GM12878 (cell line): ENCODE data around the gene GAGE13. TPM values are rescaled to one million over a fixed set of nuclear protein-coding genes. Genes with fewer than 3 reads are reported as not detected.

Experiments
- KLF5 ChIP-seq: fragments of 450-650 bp; IDR thresholded peaks from 2 replicates; pipeline ENCODE4 v1.6.1; 2014; ENCODE audit warnings: mild to moderate bottlenecking; ENCODE audit not compliant: partially characterized antibody
- NR2C2 ChIP-seq: IDR thresholded peaks from 2 replicates; pipeline ENCODE4 v1.6.1; 2011; ENCODE audit warnings: borderline replicate concordance, low read depth; ENCODE audit not compliant: control insufficient read depth, insufficient read length
- SUZ12 ChIP-seq: fragments of 200-600 bp; sonication (generic); IDR thresholded peaks from one replicate; pipeline ENCODE4 v1.6.1; 2018; ENCODE audit warnings: antibody characterized with exemption, mild to moderate bottlenecking; ENCODE audit not compliant: unreplicated experiment
- TCF12 ChIP-seq: IDR thresholded peaks from 2 replicates; pipeline ENCODE4 v1.6.1; 2011; ENCODE audit warnings: low read depth, mild to moderate bottlenecking, low read length
- ZZZ3 ChIP-seq: IDR thresholded peaks from 2 replicates; pipeline ENCODE4 v1.6.1; 2011; ENCODE audit warnings: low read depth; ENCODE audit not compliant: control insufficient read depth, insufficient read length
- polyA plus RNA-seq, 11 experiments: library from polyadenylated mRNA; depleted of rRNA in 4 of 11; unstranded in 6 of 11; stranded (reverse) in 5 of 11; fragments of >200 nt; fragmentation: Nextera tagmentation in 4 of 11; fragmentation: Illumina TruSeq in 1 of 11; extraction: Ambion mirVana in 4 of 11; extraction: Trizol in 1 of 11; gene quantifications; 1 replicate in 1 of 11; 2 replicates in 10 of 11; pipeline versions ENCODE4 v1.2.1 to v1.2.3, GENCODE V29; 2011 to 2016; ENCODE audit warnings: inconsistent platforms in 2 of 11, missing spikeins in 2 of 11, low read depth in 1 of 11
- total RNA-seq, 4 experiments: library from RNA; depleted of rRNA in 3 of 4; stranded (reverse); fragments of >200 nt in 3 of 4; fragmentation: Illumina TruSeq in 1 of 4; extraction: Trizol in 1 of 4; gene quantifications; 2 replicates each; pipeline versions ENCODE4 v1.2.1 to v1.2.3, GENCODE V29; 2013 to 2021
- TF ChIP-seq, protein P1 (sequence below): fragments of 450-650 bp; IDR thresholded peaks from 2 replicates; pipeline ENCODE4 v1.6.1; 2017; ENCODE audit warnings: mild to moderate bottlenecking, moderate library complexity
- TF ChIP-seq, protein P2 (sequence below): fragments of 450-650 bp; IDR thresholded peaks from 2 replicates; pipeline ENCODE4 v1.6.1; 2018; ENCODE audit warnings: mild to moderate bottlenecking, low read depth, moderate library complexity; ENCODE audit not compliant: partially characterized antibody
- TF ChIP-seq, protein P3 (sequence below): fragments of 150-350 bp; IDR thresholded peaks from 2 replicates; pipeline ENCODE4 v1.6.1; 2016; ENCODE audit warnings: low read depth, low read length
- TF ChIP-seq, protein P4 (sequence below): fragments of 450-650 bp; IDR thresholded peaks from 2 replicates; pipeline ENCODE4 v1.6.1; 2016; ENCODE audit warnings: mild to moderate bottlenecking

The GAGE13 gene
- total and polyA plus RNA-seq, 10 of the 15 experiments (the other 5 are each of a cell fraction or from before 2014, with no cell fraction given): not detected

DNA sequence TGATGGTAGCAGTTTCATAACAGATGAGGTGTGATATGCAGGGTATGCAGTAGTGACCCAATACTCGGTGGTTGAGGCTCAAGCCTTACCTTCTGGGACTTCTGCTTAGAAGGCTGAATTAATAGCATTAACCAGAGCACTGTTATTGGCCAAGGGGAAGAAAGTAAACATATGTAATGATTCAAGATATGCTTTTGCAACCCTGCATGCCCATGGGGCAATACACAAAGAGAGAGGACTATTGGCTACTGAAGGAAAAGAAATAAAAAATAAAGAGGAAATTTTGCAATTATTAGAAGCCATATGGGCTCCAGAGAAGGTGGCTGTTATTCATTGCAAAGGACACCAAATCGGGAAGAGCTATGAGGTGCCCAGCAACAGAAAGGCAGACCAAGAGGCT, 19.2 kb upstream of the GAGE13 start (continued):
- TF ChIP-seq, protein P1, sequence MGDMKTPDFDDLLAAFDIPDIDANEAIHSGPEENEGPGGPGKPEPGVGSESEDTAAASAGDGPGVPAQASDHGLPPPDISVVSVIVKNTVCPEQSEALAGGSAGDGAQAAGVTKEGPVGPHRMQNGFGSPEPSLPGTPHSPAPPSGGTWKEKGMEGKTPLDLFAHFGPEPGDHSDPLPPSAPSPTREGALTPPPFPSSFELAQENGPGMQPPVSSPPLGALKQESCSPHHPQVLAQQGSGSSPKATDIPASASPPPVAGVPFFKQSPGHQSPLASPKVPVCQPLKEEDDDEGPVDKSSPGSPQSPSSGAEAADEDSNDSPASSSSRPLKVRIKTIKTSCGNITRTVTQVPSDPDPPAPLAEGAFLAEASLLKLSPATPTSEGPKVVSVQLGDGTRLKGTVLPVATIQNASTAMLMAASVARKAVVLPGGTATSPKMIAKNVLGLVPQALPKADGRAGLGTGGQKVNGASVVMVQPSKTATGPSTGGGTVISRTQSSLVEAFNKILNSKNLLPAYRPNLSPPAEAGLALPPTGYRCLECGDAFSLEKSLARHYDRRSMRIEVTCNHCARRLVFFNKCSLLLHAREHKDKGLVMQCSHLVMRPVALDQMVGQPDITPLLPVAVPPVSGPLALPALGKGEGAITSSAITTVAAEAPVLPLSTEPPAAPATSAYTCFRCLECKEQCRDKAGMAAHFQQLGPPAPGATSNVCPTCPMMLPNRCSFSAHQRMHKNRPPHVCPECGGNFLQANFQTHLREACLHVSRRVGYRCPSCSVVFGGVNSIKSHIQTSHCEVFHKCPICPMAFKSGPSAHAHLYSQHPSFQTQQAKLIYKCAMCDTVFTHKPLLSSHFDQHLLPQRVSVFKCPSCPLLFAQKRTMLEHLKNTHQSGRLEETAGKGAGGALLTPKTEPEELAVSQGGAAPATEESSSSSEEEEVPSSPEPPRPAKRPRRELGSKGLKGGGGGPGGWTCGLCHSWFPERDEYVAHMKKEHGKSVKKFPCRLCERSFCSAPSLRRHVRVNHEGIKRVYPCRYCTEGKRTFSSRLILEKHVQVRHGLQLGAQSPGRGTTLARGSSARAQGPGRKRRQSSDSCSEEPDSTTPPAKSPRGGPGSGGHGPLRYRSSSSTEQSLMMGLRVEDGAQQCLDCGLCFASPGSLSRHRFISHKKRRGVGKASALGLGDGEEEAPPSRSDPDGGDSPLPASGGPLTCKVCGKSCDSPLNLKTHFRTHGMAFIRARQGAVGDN: no peak
- no peak for TF ChIP-seq NR2C2
- TF ChIP-seq, protein P2, sequence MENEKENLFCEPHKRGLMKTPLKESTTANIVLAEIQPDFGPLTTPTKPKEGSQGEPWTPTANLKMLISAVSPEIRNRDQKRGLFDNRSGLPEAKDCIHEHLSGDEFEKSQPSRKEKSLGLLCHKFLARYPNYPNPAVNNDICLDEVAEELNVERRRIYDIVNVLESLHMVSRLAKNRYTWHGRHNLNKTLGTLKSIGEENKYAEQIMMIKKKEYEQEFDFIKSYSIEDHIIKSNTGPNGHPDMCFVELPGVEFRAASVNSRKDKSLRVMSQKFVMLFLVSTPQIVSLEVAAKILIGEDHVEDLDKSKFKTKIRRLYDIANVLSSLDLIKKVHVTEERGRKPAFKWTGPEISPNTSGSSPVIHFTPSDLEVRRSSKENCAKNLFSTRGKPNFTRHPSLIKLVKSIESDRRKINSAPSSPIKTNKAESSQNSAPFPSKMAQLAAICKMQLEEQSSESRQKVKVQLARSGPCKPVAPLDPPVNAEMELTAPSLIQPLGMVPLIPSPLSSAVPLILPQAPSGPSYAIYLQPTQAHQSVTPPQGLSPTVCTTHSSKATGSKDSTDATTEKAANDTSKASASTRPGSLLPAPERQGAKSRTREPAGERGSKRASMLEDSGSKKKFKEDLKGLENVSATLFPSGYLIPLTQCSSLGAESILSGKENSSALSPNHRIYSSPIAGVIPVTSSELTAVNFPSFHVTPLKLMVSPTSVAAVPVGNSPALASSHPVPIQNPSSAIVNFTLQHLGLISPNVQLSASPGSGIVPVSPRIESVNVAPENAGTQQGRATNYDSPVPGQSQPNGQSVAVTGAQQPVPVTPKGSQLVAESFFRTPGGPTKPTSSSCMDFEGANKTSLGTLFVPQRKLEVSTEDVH: no peak
- TF ChIP-seq, protein P3, sequence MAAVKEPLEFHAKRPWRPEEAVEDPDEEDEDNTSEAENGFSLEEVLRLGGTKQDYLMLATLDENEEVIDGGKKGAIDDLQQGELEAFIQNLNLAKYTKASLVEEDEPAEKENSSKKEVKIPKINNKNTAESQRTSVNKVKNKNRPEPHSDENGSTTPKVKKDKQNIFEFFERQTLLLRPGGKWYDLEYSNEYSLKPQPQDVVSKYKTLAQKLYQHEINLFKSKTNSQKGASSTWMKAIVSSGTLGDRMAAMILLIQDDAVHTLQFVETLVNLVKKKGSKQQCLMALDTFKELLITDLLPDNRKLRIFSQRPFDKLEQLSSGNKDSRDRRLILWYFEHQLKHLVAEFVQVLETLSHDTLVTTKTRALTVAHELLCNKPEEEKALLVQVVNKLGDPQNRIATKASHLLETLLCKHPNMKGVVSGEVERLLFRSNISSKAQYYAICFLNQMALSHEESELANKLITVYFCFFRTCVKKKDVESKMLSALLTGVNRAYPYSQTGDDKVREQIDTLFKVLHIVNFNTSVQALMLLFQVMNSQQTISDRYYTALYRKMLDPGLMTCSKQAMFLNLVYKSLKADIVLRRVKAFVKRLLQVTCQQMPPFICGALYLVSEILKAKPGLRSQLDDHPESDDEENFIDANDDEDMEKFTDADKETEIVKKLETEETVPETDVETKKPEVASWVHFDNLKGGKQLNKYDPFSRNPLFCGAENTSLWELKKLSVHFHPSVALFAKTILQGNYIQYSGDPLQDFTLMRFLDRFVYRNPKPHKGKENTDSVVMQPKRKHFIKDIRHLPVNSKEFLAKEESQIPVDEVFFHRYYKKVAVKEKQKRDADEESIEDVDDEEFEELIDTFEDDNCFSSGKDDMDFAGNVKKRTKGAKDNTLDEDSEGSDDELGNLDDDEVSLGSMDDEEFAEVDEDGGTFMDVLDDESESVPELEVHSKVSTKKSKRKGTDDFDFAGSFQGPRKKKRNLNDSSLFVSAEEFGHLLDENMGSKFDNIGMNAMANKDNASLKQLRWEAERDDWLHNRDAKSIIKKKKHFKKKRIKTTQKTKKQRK: no peak
- no peak for TF ChIP-seq ZZZ3
- TF ChIP-seq TCF12: no peak
- TF ChIP-seq, protein P4, sequence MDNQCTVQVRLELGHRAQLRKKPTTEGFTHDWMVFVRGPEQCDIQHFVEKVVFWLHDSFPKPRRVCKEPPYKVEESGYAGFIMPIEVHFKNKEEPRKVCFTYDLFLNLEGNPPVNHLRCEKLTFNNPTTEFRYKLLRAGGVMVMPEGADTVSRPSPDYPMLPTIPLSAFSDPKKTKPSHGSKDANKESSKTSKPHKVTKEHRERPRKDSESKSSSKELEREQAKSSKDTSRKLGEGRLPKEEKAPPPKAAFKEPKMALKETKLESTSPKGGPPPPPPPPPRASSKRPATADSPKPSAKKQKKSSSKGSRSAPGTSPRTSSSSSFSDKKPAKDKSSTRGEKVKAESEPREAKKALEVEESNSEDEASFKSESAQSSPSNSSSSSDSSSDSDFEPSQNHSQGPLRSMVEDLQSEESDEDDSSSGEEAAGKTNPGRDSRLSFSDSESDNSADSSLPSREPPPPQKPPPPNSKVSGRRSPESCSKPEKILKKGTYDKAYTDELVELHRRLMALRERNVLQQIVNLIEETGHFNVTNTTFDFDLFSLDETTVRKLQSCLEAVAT: no peak
- TF ChIP-seq SUZ12: no peak
- no peak for TF ChIP-seq KLF5
- TF ChIP-seq, all 136 proteins: peak for 0
